ENCODE measurements around the gene IGF2BP2. TPM values are rescaled to one million over a fixed set of nuclear protein-coding genes. Genes with fewer than 3 reads are reported as not detected.
A peak's percentile ranks its signal among the peaks of the same experiment; 100 is the strongest.
"Not testable (repeated sequence)": the region's sequence is repeated elsewhere in the genome, so short reads cannot be mapped to it uniquely, and the experiment has no call there.

IGF2BP2 gene
- total RNA-seq, 2 experiments from 2014 or later = 0.13 to 0.40 TPM

DNA sequence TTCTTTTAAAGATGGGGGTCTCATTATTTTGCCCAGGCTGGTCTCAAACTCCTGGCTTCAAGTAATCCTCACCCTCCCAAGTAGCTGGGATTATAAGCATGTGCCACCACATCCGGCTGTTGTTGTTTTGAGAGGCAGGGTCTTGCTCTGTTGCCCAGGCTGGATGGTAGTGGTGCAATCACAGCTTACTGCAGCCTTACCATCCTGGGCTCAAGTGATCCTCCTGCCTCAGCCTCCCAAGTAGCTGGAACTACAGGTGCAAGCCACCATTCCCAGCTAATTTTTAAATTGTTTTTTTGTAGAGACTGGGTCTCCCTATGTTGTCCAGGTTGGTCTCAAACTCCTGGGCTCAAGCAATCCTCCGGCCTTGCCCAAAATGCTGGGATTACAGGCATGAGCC lies 133.2 kb downstream of the IGF2BP2 start:
- ChIA-PET POLR2A (no interaction called here), CTCF (no interaction called here)
- no peak overlapping the region for H3K27ac Mint-ChIP-seq
- H3K4me1 Mint-ChIP-seq = no peaks in the 10 kb centered on the region
- no peak overlapping the region for H3K4me3 Mint-ChIP-seq
- H3K27me3 Mint-ChIP-seq = peaks cover 26% of the 10 kb centered on the region
- no peaks in the 10 kb centered on the region for H3K36me3 Mint-ChIP-seq (ENCODE audit: low read depth)
- no peaks in the 10 kb centered on the region for H3K9me3 Mint-ChIP-seq
- DNase-seq = no peak

DNA sequence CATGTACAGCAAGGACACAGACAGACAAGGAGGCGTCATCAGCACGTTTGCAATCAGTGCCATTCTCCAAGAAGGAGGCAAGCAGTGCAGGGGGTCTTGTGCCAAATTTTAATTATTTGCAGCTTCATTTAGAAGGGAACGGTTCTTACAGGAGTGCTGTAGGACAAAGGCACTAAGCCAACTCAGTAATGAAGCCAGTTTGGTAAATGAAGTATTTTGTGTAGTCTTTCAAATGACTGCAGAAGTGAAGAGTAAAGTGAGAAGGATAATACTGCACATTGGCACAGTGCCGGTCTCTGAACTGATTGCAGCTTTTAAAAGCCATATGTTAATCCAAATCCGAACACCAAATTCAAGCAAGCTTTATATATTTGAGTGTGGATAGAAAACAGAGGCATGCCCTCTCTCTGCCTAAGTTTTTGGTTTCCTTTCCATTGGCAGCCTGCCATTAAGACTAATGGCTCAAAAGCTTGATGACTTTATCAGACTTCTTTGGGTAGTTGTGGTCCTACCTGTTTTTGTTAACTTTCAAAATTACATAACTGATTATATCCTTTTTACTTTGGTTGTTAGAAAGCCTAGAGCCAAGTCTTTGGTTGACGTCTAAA lies 137.5 kb downstream of the IGF2BP2 start:
- ChIA-PET CTCF (interaction anchor here (0.6 kb wide), 3 partner anchors 10 to 27 kb away, joined by 3 read pairs; no protein-coding TSS in a partner anchor), POLR2A (no interaction called here)
- Mint-ChIP-seq H3K27me3 (peaks cover 21% of the 10 kb centered on the region), H3K4me3 (no peak overlapping the region), H3K27ac (no peak overlapping the region), H3K4me1 (no peaks in the 10 kb centered on the region), H3K36me3 (ENCODE audit: low read depth) (no peaks in the 10 kb centered on the region), H3K9me3 (no peaks in the 10 kb centered on the region)
- DNase-seq = no peak

DNA sequence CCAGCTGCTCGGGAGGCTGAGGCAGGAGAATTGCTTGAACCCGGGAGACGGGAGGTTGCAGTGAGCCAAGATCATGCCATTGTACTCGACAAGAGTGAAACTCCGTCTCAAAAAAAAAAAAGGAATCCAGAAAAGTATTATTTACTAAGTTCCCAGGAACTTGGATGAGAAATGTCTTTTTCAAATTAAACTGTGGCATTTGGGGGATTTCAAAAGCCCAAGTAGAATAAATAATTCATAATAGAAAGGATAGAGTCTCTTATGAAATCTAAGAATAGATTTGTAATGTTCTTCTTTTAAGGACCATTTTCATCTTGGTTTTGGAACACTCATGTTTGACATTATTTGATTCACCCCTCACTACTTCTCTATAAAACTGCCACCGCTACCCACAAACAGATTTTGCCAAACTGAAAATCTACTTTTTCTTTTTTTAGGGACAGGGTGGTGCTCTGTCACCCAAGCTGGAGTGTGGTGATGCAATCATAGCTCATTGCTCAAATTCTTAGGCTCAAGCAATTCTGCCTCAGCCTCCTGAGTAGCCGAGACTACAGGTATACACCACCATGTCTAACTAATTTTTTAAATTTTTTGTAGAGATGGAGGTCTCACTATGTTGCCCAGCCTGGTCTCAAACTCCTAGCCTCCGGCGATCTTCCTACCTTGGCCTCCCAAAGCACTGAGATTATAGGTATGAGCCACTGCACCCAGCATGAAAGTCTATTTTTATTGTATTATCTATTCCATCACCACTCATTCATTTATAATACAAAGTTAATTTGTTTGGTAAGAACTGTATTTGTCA lies 139.4 kb downstream of the IGF2BP2 start:
- ChIA-PET POLR2A (no interaction called here), CTCF (interaction anchor here (0.7 kb wide), 1 partner anchor 70 kb away, joined by 3 read pairs; no protein-coding TSS in a partner anchor)
- no peak for DNase-seq
- peaks cover 23% of the 10 kb centered on the region for H3K27me3 Mint-ChIP-seq
- no peaks in the 10 kb centered on the region for H3K4me1 Mint-ChIP-seq
- no peaks in the 10 kb centered on the region for H3K9me3 Mint-ChIP-seq
- no peaks in the 10 kb centered on the region for H3K36me3 Mint-ChIP-seq (ENCODE audit: low read depth)
- H3K27ac Mint-ChIP-seq = no peak overlapping the region
- H3K4me3 Mint-ChIP-seq = no peak overlapping the region

DNA sequence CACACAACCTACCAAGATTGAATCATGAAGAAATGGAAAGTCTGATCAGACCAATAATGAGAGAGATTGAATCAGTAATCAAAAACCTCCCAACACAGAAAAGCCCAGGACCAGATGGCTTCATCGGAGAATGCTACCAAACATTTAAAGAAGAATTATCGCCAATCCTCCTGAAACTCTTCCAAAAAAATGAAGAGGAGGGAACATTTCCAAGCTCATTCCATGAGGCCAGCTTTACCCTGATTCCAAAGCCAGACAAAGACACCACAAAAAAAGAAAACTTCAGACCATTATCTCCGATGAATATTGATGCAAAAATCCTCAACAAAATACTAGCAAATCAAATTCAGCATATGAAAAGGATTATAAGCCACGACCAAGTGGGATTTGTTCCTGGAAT lies 144.6 kb downstream of the IGF2BP2 start:
- ChIA-PET POLR2A (no interaction called here), CTCF (interaction anchor here (1.2 to 1.6 kb wide), 2 partner anchors 20 to 88 kb away, joined by 4 read pairs; no protein-coding TSS in a partner anchor)
- Mint-ChIP-seq H3K27ac (no peak overlapping the region), H3K9me3 (no peaks in the 10 kb centered on the region), H3K4me1 (no peaks in the 10 kb centered on the region), H3K4me3 (no peak overlapping the region), H3K36me3 (ENCODE audit: low read depth) (no peaks in the 10 kb centered on the region), H3K27me3 (peaks cover 33% of the 10 kb centered on the region)
- no peak for DNase-seq

DNA sequence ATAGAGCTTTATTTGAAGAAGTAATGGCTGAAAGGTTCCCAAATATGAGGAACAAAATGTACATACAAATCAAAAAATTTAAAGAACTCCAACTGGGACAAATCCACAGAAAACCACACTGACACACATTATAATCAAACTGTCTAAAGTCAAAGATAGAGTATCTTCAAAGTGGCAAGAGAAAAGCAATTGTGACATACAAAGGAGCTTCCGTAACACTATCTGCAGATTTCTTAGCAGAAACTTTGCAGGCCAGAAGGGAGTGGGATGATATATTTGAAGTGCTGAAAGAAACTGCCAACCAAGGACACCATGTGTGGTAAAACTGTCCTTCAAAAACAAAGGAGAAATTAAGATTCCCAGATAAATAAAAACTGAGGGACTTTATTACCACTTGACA lies 146.8 kb downstream of the IGF2BP2 start:
- H3K27me3 Mint-ChIP-seq = peaks cover 44% of the 10 kb centered on the region
- CTCF ChIA-PET = interaction anchor here (1.0 to 2.4 kb wide), 4 partner anchors 18 to 92 kb away, joined by 3 to 30 read pairs (median 12); partner anchors contain the start of gene SENP2
- no peaks in the 10 kb centered on the region for H3K9me3 Mint-ChIP-seq

DNA sequence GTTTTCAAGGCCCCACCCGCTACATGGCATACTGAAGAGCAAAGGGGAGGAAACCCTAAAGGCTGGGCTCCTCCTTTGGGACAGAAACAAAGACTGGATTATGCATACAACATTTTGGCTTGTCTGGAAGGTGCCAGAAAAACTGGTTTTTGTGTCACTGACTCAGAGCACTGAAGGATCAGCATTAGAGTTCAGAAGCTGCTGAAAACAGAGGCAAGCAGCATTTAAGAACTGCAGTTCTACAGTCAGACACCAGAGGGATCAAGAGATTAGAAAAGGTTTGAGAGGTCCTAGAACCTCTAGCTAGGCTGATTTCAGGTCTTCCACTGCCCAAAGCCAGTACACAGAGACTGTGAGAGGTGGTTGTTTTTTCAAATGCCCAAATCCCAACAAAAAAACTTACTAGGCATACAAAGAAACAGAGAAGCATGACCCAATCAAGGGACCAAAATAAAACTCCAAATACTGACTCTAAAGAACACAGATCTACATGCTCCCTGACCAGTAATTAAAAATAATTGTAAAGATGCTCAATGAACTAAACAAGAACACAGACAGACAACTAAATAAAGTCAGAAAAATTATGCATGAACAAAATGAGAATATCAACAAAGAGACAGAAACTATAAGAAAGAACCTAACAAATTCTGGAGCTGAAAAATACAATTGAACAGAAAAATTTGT lies 147.6 kb downstream of the IGF2BP2 start:
- CTCF ChIA-PET = interaction anchor here (0.5 to 2.4 kb wide), 6 partner anchors 10 to 91 kb away, joined by 3 to 30 read pairs (median 5); partner anchors contain the start of gene SENP2
- Mint-ChIP-seq H3K27ac (no peak overlapping the region), H3K27me3 (peaks cover 48% of the 10 kb centered on the region), H3K4me1 (no peaks in the 10 kb centered on the region), H3K4me3 (no peak overlapping the region), H3K9me3 (no peaks in the 10 kb centered on the region), H3K36me3 (ENCODE audit: low read depth) (no peaks in the 10 kb centered on the region)
- DNase-seq = no peak
- POLR2A ChIA-PET = interaction anchor here (1.5 kb wide), 1 partner anchor 91 kb away, joined by 4 read pairs; no protein-coding TSS in a partner anchor

More for the DNA sequence above, 146.8 kb downstream of the IGF2BP2 start:
- H3K4me3 Mint-ChIP-seq = no peak overlapping the region
- POLR2A ChIA-PET = interaction anchor here (1.5 kb wide), 1 partner anchor 90 kb away, joined by 4 read pairs; no protein-coding TSS in a partner anchor
- H3K36me3 Mint-ChIP-seq (ENCODE audit: low read depth) = no peaks in the 10 kb centered on the region
- no peak for DNase-seq
- H3K27ac Mint-ChIP-seq = no peak overlapping the region
- H3K4me1 Mint-ChIP-seq = no peaks in the 10 kb centered on the region

DNA sequence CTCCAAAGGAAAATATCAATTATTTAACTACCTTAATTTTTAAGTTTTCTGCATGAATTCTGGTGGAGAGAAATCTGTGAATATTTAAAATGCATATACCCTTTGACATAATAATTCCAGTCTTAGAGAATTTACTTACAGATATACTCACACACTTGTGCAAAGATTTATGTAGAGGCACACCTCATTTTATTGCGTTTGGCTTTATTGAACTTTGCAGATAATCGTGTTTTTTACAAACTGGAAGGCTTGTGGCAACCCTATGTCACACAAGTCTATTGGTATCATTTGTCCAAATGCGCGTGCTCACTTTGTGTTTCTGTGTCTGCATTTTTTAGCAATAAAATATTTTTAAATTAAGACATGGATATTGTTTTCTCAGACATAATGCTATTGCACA lies 157.3 kb downstream of the IGF2BP2 start:
- Mint-ChIP-seq H3K4me3 (no peak overlapping the region), H3K4me1 (no peaks in the 10 kb centered on the region), H3K27me3 (peaks cover 31% of the 10 kb centered on the region), H3K27ac (no peak overlapping the region), H3K9me3 (no peaks in the 10 kb centered on the region), H3K36me3 (ENCODE audit: low read depth) (no peaks in the 10 kb centered on the region)
- no peak for DNase-seq
- CTCF ChIA-PET = interaction anchor here (1.9 kb wide), 1 partner anchor 8 kb away, joined by 11 read pairs; no protein-coding TSS in a partner anchor
- POLR2A ChIA-PET = no interaction called here

DNA sequence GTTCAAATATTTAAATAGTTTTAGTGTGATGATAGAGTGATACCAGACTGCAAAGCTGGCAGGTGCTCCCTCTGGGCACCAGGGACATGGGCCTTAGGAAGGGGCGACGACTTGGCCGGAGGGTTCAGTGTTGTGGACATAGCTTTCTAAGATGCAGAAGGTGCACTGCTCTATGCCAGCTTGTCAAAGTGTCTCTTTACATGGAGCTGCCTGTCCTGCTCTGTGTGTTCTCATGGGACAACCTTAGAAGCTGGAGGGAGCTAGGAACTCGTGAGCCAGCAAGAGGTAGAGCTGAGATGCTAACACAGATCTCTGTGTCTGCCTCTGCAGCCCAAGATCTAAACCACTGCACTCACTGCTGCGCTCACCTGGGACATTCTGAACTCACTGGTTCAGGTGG lies 160.9 kb downstream of the IGF2BP2 start:
- DNase-seq = no peak
- H3K27me3 Mint-ChIP-seq = peaks cover 33% of the 10 kb centered on the region
- peaks cover 8% of the 10 kb centered on the region for H3K4me1 Mint-ChIP-seq
- no peak overlapping the region for H3K4me3 Mint-ChIP-seq
- ChIA-PET CTCF (no interaction called here), POLR2A (no interaction called here)
- H3K27ac Mint-ChIP-seq = no peak overlapping the region
- no peaks in the 10 kb centered on the region for H3K9me3 Mint-ChIP-seq
- H3K36me3 Mint-ChIP-seq (ENCODE audit: low read depth) = no peaks in the 10 kb centered on the region

DNA sequence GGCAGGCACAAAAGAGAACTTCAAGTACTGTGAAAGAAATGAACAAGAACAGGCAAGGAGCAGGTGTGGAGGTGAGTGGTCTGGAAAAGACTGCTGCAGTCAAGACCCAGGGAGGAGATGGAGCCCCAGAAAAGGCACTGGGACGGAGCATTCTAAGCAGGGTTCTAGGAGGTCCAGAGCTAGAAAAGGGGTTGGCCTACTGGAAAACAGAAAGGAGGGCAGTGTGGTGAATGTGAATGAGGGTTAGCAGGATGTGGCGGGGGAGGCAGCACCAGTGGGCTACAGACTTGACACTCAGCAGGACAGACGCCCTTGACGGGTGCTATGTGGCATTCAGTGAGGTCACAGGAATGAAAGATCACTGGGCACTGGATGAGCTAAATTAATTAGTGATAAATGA lies 163.1 kb downstream of the IGF2BP2 start:
- peaks cover 12% of the 10 kb centered on the region for H3K4me1 Mint-ChIP-seq
- H3K36me3 Mint-ChIP-seq (ENCODE audit: low read depth) = no peaks in the 10 kb centered on the region
- no peak for DNase-seq
- H3K27me3 Mint-ChIP-seq = peaks cover 23% of the 10 kb centered on the region
- H3K4me3 Mint-ChIP-seq = no peak overlapping the region
- ChIA-PET CTCF (interaction anchor here (0.6 to 2.6 kb wide), 7 partner anchors 10 to 1340 kb away, joined by 3 to 46 read pairs (median 7); no protein-coding TSS in a partner anchor), POLR2A (no interaction called here)
- H3K27ac Mint-ChIP-seq = no peak overlapping the region
- H3K9me3 Mint-ChIP-seq = no peaks in the 10 kb centered on the region

DNA sequence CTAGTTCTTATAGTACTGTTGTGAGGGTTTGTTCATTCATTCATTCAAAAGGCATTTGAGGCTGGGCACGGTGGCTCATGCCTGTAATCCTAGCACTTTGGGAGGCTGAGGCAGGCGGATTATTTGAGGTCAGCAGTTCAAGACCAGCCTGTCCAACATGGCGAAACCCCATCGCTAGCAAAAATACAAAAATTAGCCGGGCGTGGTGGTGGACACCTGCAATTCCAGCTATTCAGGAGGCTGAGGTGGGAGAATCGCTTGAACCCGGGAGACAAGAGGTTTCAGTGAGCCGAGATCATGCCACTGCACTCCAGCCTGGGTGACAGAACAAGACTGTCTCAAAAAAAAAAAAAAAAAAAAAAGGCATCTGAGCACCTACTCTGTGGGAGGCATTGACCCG lies 163.5 kb downstream of the IGF2BP2 start:
- H3K36me3 Mint-ChIP-seq (ENCODE audit: low read depth); DNase-seq; H3K4me3 Mint-ChIP-seq; H3K9me3 Mint-ChIP-seq; H3K27ac Mint-ChIP-seq; POLR2A ChIA-PET: not testable (repeated sequence)
- H3K4me1 Mint-ChIP-seq = peaks cover 12% of the 10 kb centered on the region
- CTCF ChIA-PET = interaction anchor here (0.6 to 5.5 kb wide), 21 partner anchors 9 to 1345 kb away, joined by 3 to 77 read pairs (median 7); no protein-coding TSS in a partner anchor
- H3K27me3 Mint-ChIP-seq = peaks cover 23% of the 10 kb centered on the region

DNA sequence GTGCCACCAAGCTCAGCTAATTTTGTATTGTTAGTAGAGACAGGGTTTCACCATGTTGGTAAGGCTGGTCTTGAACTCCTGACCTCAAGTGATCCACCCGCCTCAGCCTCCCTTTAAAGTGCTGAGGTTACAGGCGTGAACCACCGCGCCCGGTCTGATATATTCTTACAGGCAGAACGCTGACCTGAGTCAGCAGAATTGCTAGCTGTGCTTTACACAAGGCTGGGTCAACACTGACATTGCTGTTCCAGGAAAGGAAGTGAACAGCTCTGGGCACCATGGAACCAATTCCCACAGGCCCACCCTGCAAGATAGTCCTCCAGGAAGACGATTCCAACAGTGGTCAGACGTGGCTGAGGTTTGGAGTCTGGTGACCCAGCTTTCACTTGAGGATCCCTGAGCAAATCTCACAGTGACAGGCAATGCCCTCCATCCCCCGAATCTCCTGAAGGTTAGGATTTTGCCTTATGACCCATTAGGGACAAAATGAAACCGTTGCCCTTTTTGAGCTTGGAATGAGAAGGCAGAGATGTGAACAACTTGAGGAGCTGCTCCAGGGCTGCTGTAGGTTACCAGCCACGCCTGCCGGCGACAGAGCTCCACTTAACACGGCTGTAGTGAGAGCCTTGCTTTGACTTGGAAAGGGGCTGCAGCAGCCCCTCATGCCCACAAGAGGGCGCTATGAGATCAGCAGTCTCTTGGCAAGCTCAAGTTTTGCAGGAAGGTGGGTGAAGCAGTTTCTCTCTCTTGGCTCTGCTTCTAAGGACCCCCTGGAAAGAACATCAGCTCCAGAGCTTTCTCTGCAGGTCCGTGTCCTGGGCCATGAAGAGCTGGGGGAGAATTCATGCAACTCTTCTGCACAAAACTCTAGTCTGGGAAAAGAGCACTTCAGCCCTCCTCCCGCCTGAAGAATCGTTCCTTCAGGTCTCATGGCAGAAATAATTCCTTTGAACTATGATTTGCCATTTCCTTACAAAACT lies 164.6 kb downstream of the IGF2BP2 start:
- Mint-ChIP-seq H3K4me1 (peaks cover 12% of the 10 kb centered on the region), H3K27me3 (peaks cover 23% of the 10 kb centered on the region), H3K4me3 (no peak overlapping the region), H3K27ac (no peak overlapping the region), H3K9me3 (no peaks in the 10 kb centered on the region), H3K36me3 (ENCODE audit: low read depth) (no peaks in the 10 kb centered on the region)
- POLR2A ChIA-PET = interaction anchor here (1.1 to 1.2 kb wide), 3 partner anchors 12 to 108 kb away, joined by 3 to 5 read pairs (median 4); partner anchors contain the start of gene SENP2
- CTCF ChIA-PET = interaction anchor here (0.5 to 5.5 kb wide), 50 partner anchors 8 to 1061 kb away, joined by 3 to 77 read pairs (median 4); partner anchors contain the start of genes SENP2 and TRA2B
- peak; percentile 72 for DNase-seq

DNA sequence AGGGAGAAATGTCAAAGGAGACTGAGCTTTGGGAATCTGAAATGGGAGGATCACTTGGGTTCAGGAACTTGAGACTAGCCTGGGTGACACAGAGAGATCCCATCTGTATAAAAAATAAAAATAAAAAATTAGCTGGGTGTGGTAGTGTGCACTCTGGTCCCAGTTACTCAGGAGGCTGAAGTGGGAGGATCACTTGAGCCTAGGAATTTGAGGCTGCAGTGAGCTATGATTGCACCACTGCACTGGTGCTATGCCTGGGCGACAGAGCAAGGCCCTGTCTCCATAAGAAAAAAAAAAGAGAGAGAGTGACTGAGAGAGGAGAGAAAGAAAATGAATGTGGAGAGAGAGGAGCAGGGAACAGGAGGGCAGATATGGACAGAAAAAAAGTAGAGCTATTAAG lies 165.9 kb downstream of the IGF2BP2 start:
- no peaks in the 10 kb centered on the region for H3K9me3 Mint-ChIP-seq
- ChIA-PET CTCF (interaction anchor here (0.7 to 5.5 kb wide), 9 partner anchors 9 to 323 kb away, joined by 3 to 77 read pairs (median 8); no protein-coding TSS in a partner anchor), POLR2A (interaction anchor here (0.8 kb wide), 1 partner anchor 49 kb away, joined by 4 read pairs; no protein-coding TSS in a partner anchor)
- peaks cover 12% of the 10 kb centered on the region for H3K4me1 Mint-ChIP-seq
- no peaks in the 10 kb centered on the region for H3K36me3 Mint-ChIP-seq (ENCODE audit: low read depth)
- no peak overlapping the region for H3K4me3 Mint-ChIP-seq
- H3K27me3 Mint-ChIP-seq = peaks cover 13% of the 10 kb centered on the region
- H3K27ac Mint-ChIP-seq = no peak overlapping the region
- DNase-seq = no peak
